ENCODE results near the gene LASP1NB.
A peak's percentile ranks its signal among the peaks of the same experiment; 100 is the strongest.

Gene LASP1NB

GRCh38 chr17:38890410-38890746 lies 35.0 kb upstream of the LASP1NB start:
- H3K4me3 ChIP-seq (ENCODE audit: control insufficient read depth, low read depth, low read length) = no peak overlapping the region
- DNase-seq (ENCODE audit: low read depth) = no peak
- TF ChIP-seq CTCF (conservative IDR thresholded peaks at IDR 0.05; ENCODE audit: control insufficient read depth, insufficient read depth, low read depth, low read length) = no peak

- H3K4me3 ChIP-seq (ENCODE audit: control insufficient read depth, low read depth, low read length) = no peak overlapping the region
- no peak for DNase-seq (ENCODE audit: low read depth)
- no peak for TF ChIP-seq CTCF (conservative IDR thresholded peaks at IDR 0.05; ENCODE audit: control insufficient read depth, insufficient read depth, low read depth, low read length)
Observed at GRCh38 chr17:38891441-38891840, 34.0 kb upstream of the LASP1NB start.

GRCh38 chr17:38892083-38892482 lies 33.3 kb upstream of the LASP1NB start:
- no peak for DNase-seq (ENCODE audit: low read depth)
- H3K4me3 ChIP-seq (ENCODE audit: control insufficient read depth, low read depth, low read length) = no peak overlapping the region

GRCh38 chr17:38892620-38893019 lies 32.8 kb upstream of the LASP1NB start:
- no peak overlapping the region for H3K4me3 ChIP-seq (ENCODE audit: control insufficient read depth, low read depth, low read length)
- DNase-seq (ENCODE audit: low read depth) = no peak
- TF ChIP-seq CTCF (conservative IDR thresholded peaks at IDR 0.05; ENCODE audit: control insufficient read depth, insufficient read depth, low read depth, low read length) = no peak

More at GRCh38 chr17:38892083-38892482, 33.3 kb upstream of the LASP1NB start:
- TF ChIP-seq CTCF (conservative IDR thresholded peaks at IDR 0.05; ENCODE audit: control insufficient read depth, insufficient read depth, low read depth, low read length) = no peak

GRCh38 chr17:38893113-38893512 lies 32.3 kb upstream of the LASP1NB start:
- no peak for DNase-seq (ENCODE audit: low read depth)
- TF ChIP-seq CTCF (conservative IDR thresholded peaks at IDR 0.05; ENCODE audit: control insufficient read depth, insufficient read depth, low read depth, low read length) = no peak
- H3K4me3 ChIP-seq (ENCODE audit: control insufficient read depth, low read depth, low read length) = no peak overlapping the region

GRCh38 chr17:38893607-38894006 lies 31.8 kb upstream of the LASP1NB start:
- no peak for TF ChIP-seq CTCF (conservative IDR thresholded peaks at IDR 0.05; ENCODE audit: control insufficient read depth, insufficient read depth, low read depth, low read length)
- peak; percentile 55 for DNase-seq (ENCODE audit: low read depth)
- no peak overlapping the region for H3K4me3 ChIP-seq (ENCODE audit: control insufficient read depth, low read depth, low read length)

- no peak for DNase-seq (ENCODE audit: low read depth)
- H3K4me3 ChIP-seq (ENCODE audit: control insufficient read depth, low read depth, low read length) = no peak overlapping the region
- TF ChIP-seq CTCF (conservative IDR thresholded peaks at IDR 0.05; ENCODE audit: control insufficient read depth, insufficient read depth, low read depth, low read length) = no peak
Observed at GRCh38 chr17:38894276-38894675, 31.1 kb upstream of the LASP1NB start.

Data from fibroblast of mammary gland (primary cell).